HepG2 (cell line): ENCODE data around the gene CSNK1D. TPM values are rescaled to one million over a fixed set of nuclear protein-coding genes. Genes with fewer than 3 reads are reported as not detected.

ENCODE experiments used
- AGO1 ChIP-seq: fragments of 200-400 bp; formaldehyde crosslinking; IDR thresholded peaks from 2 replicates; pipeline ENCODE4 v1.6.1; 2017; ENCODE audit warnings: mild to moderate bottlenecking, low read depth, low read length, moderate library complexity; ENCODE audit not compliant: poor library complexity, severe bottlenecking
- HNF4A ChIP-seq: sonication (generic); formaldehyde crosslinking; IDR thresholded peaks from 2 replicates; pipeline ENCODE4 v1.4.0; 2020; ENCODE audit warnings: missing genetic modification reagents
- KLF12 ChIP-seq: sonication (generic); formaldehyde crosslinking; IDR thresholded peaks from 2 replicates; pipeline ENCODE4 v1.4.0; 2020; ENCODE audit warnings: missing genetic modification reagents, borderline replicate concordance
- MAFK ChIP-seq, 2 experiments: IDR thresholded peaks in 1 of 2; conservative IDR thresholded peaks in 1 of 2; 2 replicates each; pipeline ENCODE4 v1.6.1; 2011; ENCODE audit warnings: improper control_type of control experiment in 2 of 2, low read length in 2 of 2
- MEIS1 ChIP-seq: sonication (generic); formaldehyde crosslinking; IDR thresholded peaks from 2 replicates; pipeline ENCODE4 v1.9.0; 2021; ENCODE audit warnings: mild to moderate bottlenecking, missing genetic modification reagents, moderate library complexity, borderline replicate concordance
- MYNN ChIP-seq: sonication (generic); formaldehyde crosslinking; IDR thresholded peaks from 2 replicates; pipeline ENCODE4 v1.4.0; 2020; ENCODE audit warnings: mild to moderate bottlenecking, low read depth, missing genetic modification reagents
- SMAD3 ChIP-seq: sonication (generic); formaldehyde crosslinking; IDR thresholded peaks from 2 replicates; pipeline ENCODE4 v1.4.0; 2020; ENCODE audit warnings: missing genetic modification reagents
- STAT6 ChIP-seq: sonication (generic); formaldehyde crosslinking; IDR thresholded peaks from 2 replicates; pipeline ENCODE4 v1.4.0; 2020; ENCODE audit warnings: missing genetic modification reagents, mild to moderate bottlenecking, borderline replicate concordance
- ZBTB21 ChIP-seq: sonication (generic); formaldehyde crosslinking; IDR thresholded peaks from 2 replicates; pipeline ENCODE4 v1.4.0; 2020; ENCODE audit warnings: missing genetic modification reagents
- ZBTB46 ChIP-seq: sonication (generic); formaldehyde crosslinking; IDR thresholded peaks from 2 replicates; pipeline ENCODE4 v1.4.0; 2020; ENCODE audit warnings: mild to moderate bottlenecking, missing genetic modification reagents, borderline replicate concordance
- ZFX ChIP-seq: sonication (generic); formaldehyde crosslinking; IDR thresholded peaks from 2 replicates; pipeline ENCODE4 v1.4.0; 2020; ENCODE audit warnings: mild to moderate bottlenecking, low read depth, missing genetic modification reagents, moderate library complexity
- ZGPAT ChIP-seq: IDR thresholded peaks from 2 replicates; pipeline ENCODE4 v1.6.1; 2016; ENCODE audit warnings: mild to moderate bottlenecking
- ZNF432 ChIP-seq: sonication (generic); formaldehyde crosslinking; IDR thresholded peaks from 2 replicates; pipeline ENCODE4 v1.5.0; 2020; ENCODE audit warnings: missing genetic modification reagents, mild to moderate bottlenecking, borderline replicate concordance
- ZNF547 ChIP-seq: sonication (generic); formaldehyde crosslinking; IDR thresholded peaks from 2 replicates; pipeline ENCODE4 v1.5.1; 2020; ENCODE audit warnings: mild to moderate bottlenecking, missing genetic modification reagents
- ZNF609 ChIP-seq: sonication (generic); formaldehyde crosslinking; IDR thresholded peaks from 2 replicates; pipeline ENCODE4 v1.4.0; 2020; ENCODE audit warnings: mild to moderate bottlenecking, missing genetic modification reagents, borderline replicate concordance
- ZNF839 ChIP-seq: sonication (generic); formaldehyde crosslinking; IDR thresholded peaks from 2 replicates; pipeline ENCODE4 v1.4.0; 2020; ENCODE audit warnings: missing genetic modification reagents, mild to moderate bottlenecking, borderline replicate concordance
- ZNF891 ChIP-seq: sonication (generic); formaldehyde crosslinking; IDR thresholded peaks from 2 replicates; pipeline ENCODE4 v1.5.0; 2020; ENCODE audit warnings: mild to moderate bottlenecking, missing genetic modification reagents
- polyA plus RNA-seq, 8 experiments: library from polyadenylated mRNA; depleted of rRNA in 3 of 8; stranded (reverse) in 7 of 8; unstranded in 1 of 8; fragments of >200 nt; fragmentation: Illumina TruSeq in 4 of 8; extraction: Trizol in 4 of 8; gene quantifications; 2 replicates each; pipeline versions ENCODE4 v1.2.1 to v1.2.3, GENCODE V29; 2011 to 2016; ENCODE audit warnings: low read depth in 4 of 8, missing spikeins in 1 of 8, mixed read lengths in 1 of 8; ENCODE audit not compliant: insufficient read depth in 1 of 8
- total RNA-seq, 5 experiments: library from RNA; depleted of rRNA; stranded (reverse); fragments of >200 nt; fragmentation: Illumina TruSeq; extraction: Trizol; gene quantifications; 2 replicates each; pipeline ENCODE4 v1.2.3, GENCODE V29; 2016; ENCODE audit warnings: low read depth in 1 of 5

Gene CSNK1D
- total and polyA plus RNA-seq, 2 of the 13 experiments (the other 11 are each of a cell fraction or from before 2014, with no cell fraction given): 31.5 to 128 TPM

GRCh38 chr17:82267575-82268379 lies 5.7 kb downstream of the CSNK1D start (continued):
- TF ChIP-seq ZNF609 (CRISPR knock-in tag) (peak; percentile 88), ZNF839 (CRISPR knock-in tag) (peak; percentile 88; the same call in 1 of the 2 replicates), ZFX (peak; percentile 68), ZNF547 (CRISPR knock-in tag) (no peak), ZBTB21 (peak; percentile 93), ZGPAT (peak; percentile 99), SMAD3 (CRISPR knock-in tag) (peak; percentile 83), MAFK (conservative IDR thresholded peaks at IDR 0.05 in 1 of 2, IDR thresholded peaks at IDR 0.05 in 1 of 2; ENCODE audit: low read length in 2 of 2) (0 out of 4 replicates have a peak, but pooled peaks of 1 of the 2 experiments have one; percentile 6), STAT6 (CRISPR knock-in tag) (peak; percentile 31; the same call in 1 of the 2 replicates), AGO1 (peak; percentile 75), MEIS1 (CRISPR knock-in tag) (0 out of 2 replicates have a peak, but pooled peaks have one; percentile 37), KLF12 (0 out of 2 replicates have a peak, but pooled peaks have one; percentile 71), ZNF891 (peak; percentile 19; the same call in 1 of the 2 replicates), HNF4A (CRISPR knock-in tag) (peak; percentile 99), MYNN (CRISPR knock-in tag) (0 out of 2 replicates have a peak, but pooled peaks have one; percentile 64), ZBTB46 (CRISPR knock-in tag) (peak; percentile 92; the same call in 1 of the 2 replicates), ZNF432 (no peak)
